GM12874 (cell line): ENCODE measurements around the gene MMAA.

Source experiments
- CTCF ChIP-seq: IDR thresholded peaks from 2 replicates; pipeline ENCODE4 v1.5.1; 2011; ENCODE audit warnings: low read depth, mild to moderate bottlenecking, control low read depth, low read length, moderate library complexity; ENCODE audit not compliant: insufficient read depth

Gene MMAA

GRCh38 chr4:145703850-145704497 is 84.8 kb downstream of the MMAA start:
- TF ChIP-seq CTCF: no peak

- TF ChIP-seq CTCF: no peak
These were observed 90.2 kb downstream of the MMAA start for GRCh38 chr4:145709336-145709735.
